Activated CD4-positive, alpha-beta T cell treated with anti-CD3 and anti-CD28 coated beads for 1 hour (primary cell): ENCODE measurements around the gene RNF141.

Experiments
- DNase-seq: peaks from one replicate; pipeline ENCODE4 v3.0.0-alpha.2; 2020

Gene RNF141

GRCh38 chr11:10540915-10541560, at the start of gene RNF141:
Gene RNF141 (minus strand): TSS chr11:10541187. CDS start chr11:10534158, 7,029 bp downstream.
- DNase-seq = peak; percentile 92

GRCh38 chr11:10590218-10590915, 49.4 kb upstream of the RNF141 start:
- no peak for DNase-seq

GRCh38 chr11:10588904-10589303, 47.9 kb upstream of the RNF141 start:
- no peak for DNase-seq

GRCh38 chr11:10587995-10588394, 47.0 kb upstream of the RNF141 start:
- DNase-seq = no peak

GRCh38 chr11:10587388-10587787, 46.4 kb upstream of the RNF141 start:
- no peak for DNase-seq

- no peak for DNase-seq
These were observed 43.1 kb upstream of the RNF141 start for GRCh38 chr11:10584071-10584501.

- DNase-seq = no peak
These were observed 40.6 kb upstream of the RNF141 start for GRCh38 chr11:10581481-10582019.

GRCh38 chr11:10580623-10581022, 39.6 kb upstream of the RNF141 start:
- no peak for DNase-seq

- no peak for DNase-seq
These were observed 38.7 kb upstream of the RNF141 start for GRCh38 chr11:10579700-10580099.

GRCh38 chr11:10576035-10576398, 35.0 kb upstream of the RNF141 start:
- DNase-seq = no peak

GRCh38 chr11:10575346-10576034, 34.5 kb upstream of the RNF141 start:
- no peak for DNase-seq

GRCh38 chr11:10573556-10573955, 32.6 kb upstream of the RNF141 start:
- no peak for DNase-seq

- no peak for DNase-seq
These were observed 32.0 kb upstream of the RNF141 start for GRCh38 chr11:10573028-10573427.

GRCh38 chr11:10572533-10572932, 31.5 kb upstream of the RNF141 start:
- DNase-seq = no peak

- no peak for DNase-seq
These were observed 27.5 kb upstream of the RNF141 start, which contains the start of gene LYVE1 for GRCh38 chr11:10568486-10568941. Gene LYVE1 (minus strand): TSS chr11:10568665. CDS start chr11:10568532, 133 bp downstream.

GRCh38 chr11:10567446-10567845, 26.5 kb upstream of the RNF141 start:
- no peak for DNase-seq

- DNase-seq = no peak
These were observed 25.4 kb upstream of the RNF141 start for GRCh38 chr11:10566257-10566957.

GRCh38 chr11:10565493-10565892, 24.5 kb upstream of the RNF141 start:
- DNase-seq = no peak

GRCh38 chr11:10564696-10565318, 23.8 kb upstream of the RNF141 start:
- DNase-seq = no peak

- no peak for DNase-seq
These were observed 23.0 kb upstream of the RNF141 start for GRCh38 chr11:10564030-10564429.

- no peak for DNase-seq
These were observed 21.0 kb upstream of the RNF141 start for GRCh38 chr11:10561947-10562346.

- DNase-seq = no peak
These were observed 20.2 kb upstream of the RNF141 start for GRCh38 chr11:10561043-10561818.
